HG02763 (cell line): ENCODE results near the gene GAP43.

ENCODE experiments used
- ATAC-seq: cut with Tn5 transposase; IDR thresholded peaks from one replicate; pipeline ENCODE4 v1.9.1; 2021; ENCODE audit warnings: mild to moderate bottlenecking, moderate library complexity; ENCODE audit not compliant: unreplicated experiment

Gene GAP43

GRCh38 chr3:115758076-115758763 lies 134.9 kb downstream of the GAP43 start:
- ATAC-seq, result no peak

GRCh38 chr3:115760716-115761115 lies 137.4 kb downstream of the GAP43 start:
- no peak for ATAC-seq

GRCh38 chr3:115761927-115762305 lies 138.6 kb downstream of the GAP43 start:
- ATAC-seq, result no peak

- no peak for ATAC-seq
Measured at GRCh38 chr3:115766587-115767482, 143.5 kb downstream of the GAP43 start.

GRCh38 chr3:115768661-115769060 lies 145.4 kb downstream of the GAP43 start:
- no peak for ATAC-seq
